ENCODE measurements around the gene MTHFD1. TPM values are rescaled to one million over a fixed set of nuclear protein-coding genes. Genes with fewer than 3 reads are reported as not detected.

MTHFD1 gene
- total RNA-seq, 2 donors from 2014 or later = 26.1 to 34.7 TPM

GRCh38 chr14:64422005-64422404, 33.9 kb downstream of the MTHFD1 start:
- no peaks in the 10 kb centered on the region for H3K9me3 ChIP-seq
- WGBS = 93% methylated on average over 1 of the region's 1 CpG
- DNase-seq (ENCODE audit: low spot score) = no peak
- H3K36me3 ChIP-seq = peaks cover 0 to 2% of the 10 kb centered on the region in 2 donors
- TF ChIP-seq POLR2AphosphoS5 (IDR thresholded peaks at IDR 0.05) (no peak), POLR2A (IDR thresholded peaks at IDR 0.05) (no peak), CTCF (IDR thresholded peaks at IDR 0.05) (no peak)
- no peaks in the 10 kb centered on the region for H3K27me3 ChIP-seq (replicated peaks; ENCODE audit: insufficient read depth)
- H3K4me1 ChIP-seq (replicated peaks) = no peaks in the 10 kb centered on the region
- H3K4me3 ChIP-seq = no peak overlapping the region
- H3K27ac ChIP-seq = no peak overlapping the region
- intact Hi-C loops (cut with DNase I) = no loop called here

GRCh38 chr14:64422756-64423155, 34.6 kb downstream of the MTHFD1 start:
- H3K4me3 ChIP-seq = no peak overlapping the region
- no peak overlapping the region for H3K27ac ChIP-seq
- peaks cover 0 to 2% of the 10 kb centered on the region in 2 donors for H3K36me3 ChIP-seq
- H3K27me3 ChIP-seq (replicated peaks; ENCODE audit: insufficient read depth) = no peaks in the 10 kb centered on the region
- WGBS = 92% methylated on average over 7 of the region's 7 CpGs
- TF ChIP-seq CTCF (IDR thresholded peaks at IDR 0.05) (no peak), POLR2AphosphoS5 (IDR thresholded peaks at IDR 0.05) (no peak), POLR2A (IDR thresholded peaks at IDR 0.05) (no peak)
- DNase-seq (ENCODE audit: low spot score) = no peak
- intact Hi-C loops (cut with DNase I) = no loop called here
- H3K4me1 ChIP-seq (replicated peaks) = no peaks in the 10 kb centered on the region
- H3K9me3 ChIP-seq = no peaks in the 10 kb centered on the region

GRCh38 chr14:64423987-64424386, 35.8 kb downstream of the MTHFD1 start:
- peaks cover 0 to 2% of the 10 kb centered on the region in 2 donors for H3K36me3 ChIP-seq

GRCh38 chr14:64434528-64434927, 46.4 kb downstream of the MTHFD1 start:
- WGBS = 88% methylated on average over 3 of the region's 3 CpGs
- Histone ChIP-seq H3K36me3 (no peaks in the 10 kb centered on the region), H3K9me3 (no peaks in the 10 kb centered on the region), H3K27me3 (replicated peaks; ENCODE audit: insufficient read depth) (no peaks in the 10 kb centered on the region), H3K27ac (no peak overlapping the region), H3K4me3 (no peak overlapping the region), H3K4me1 (replicated peaks) (peaks cover 4% of the 10 kb centered on the region)
- TF ChIP-seq POLR2A (IDR thresholded peaks at IDR 0.05) (no peak), POLR2AphosphoS5 (IDR thresholded peaks at IDR 0.05) (no peak), CTCF (IDR thresholded peaks at IDR 0.05) (no peak)
- intact Hi-C loops (cut with DNase I) = loop anchor here (5.0 kb wide), 1 partner anchor 43 kb away; no protein-coding TSS in a partner anchor
- no peak for DNase-seq (ENCODE audit: low spot score)

More at GRCh38 chr14:64423987-64424386, 35.8 kb downstream of the MTHFD1 start:
- no peak overlapping the region for H3K27ac ChIP-seq
- H3K27me3 ChIP-seq (replicated peaks; ENCODE audit: insufficient read depth) = no peaks in the 10 kb centered on the region
- WGBS = 94% methylated on average over 6 of the region's 6 CpGs
- no peaks in the 10 kb centered on the region for H3K9me3 ChIP-seq
- no peak for DNase-seq (ENCODE audit: low spot score)
- H3K4me1 ChIP-seq (replicated peaks) = no peaks in the 10 kb centered on the region
- no peak for TF ChIP-seq POLR2AphosphoS5 (IDR thresholded peaks at IDR 0.05)
- TF ChIP-seq CTCF (IDR thresholded peaks at IDR 0.05) = no peak
- no peak for TF ChIP-seq POLR2A (IDR thresholded peaks at IDR 0.05)
- no peak overlapping the region for H3K4me3 ChIP-seq
- intact Hi-C loops (cut with DNase I) = no loop called here

GRCh38 chr14:64438181-64438841, 50.2 kb downstream of the MTHFD1 start:
- no peaks in the 10 kb centered on the region for H3K36me3 ChIP-seq
- 76% methylated on average over 3 of the region's 3 CpGs for WGBS
- TF ChIP-seq POLR2A (IDR thresholded peaks at IDR 0.05) (no peak), CTCF (IDR thresholded peaks at IDR 0.05) (no peak)
- intact Hi-C loops (cut with DNase I) = no loop called here
- no peak overlapping the region for H3K4me3 ChIP-seq
- no peaks in the 10 kb centered on the region for H3K4me1 ChIP-seq (replicated peaks)
- no peaks in the 10 kb centered on the region for H3K27me3 ChIP-seq (replicated peaks; ENCODE audit: insufficient read depth)
- no peak for DNase-seq (ENCODE audit: low spot score)
- no peaks in the 10 kb centered on the region for H3K9me3 ChIP-seq
- no peak overlapping the region for H3K27ac ChIP-seq
